RPMI7951 (cell line): ENCODE data around the gene MAP1LC3B. TPM values are rescaled to one million over a fixed set of nuclear protein-coding genes. Genes with fewer than 3 reads are reported as not detected.
"Not testable (repeated sequence)": the region's sequence is repeated elsewhere in the genome, so short reads cannot be mapped to it uniquely, and the experiment has no call there.

Experiments
- DNase-seq: peaks from one replicate; pipeline ENCODE4 v3.0.0-alpha.2; 2012; ENCODE audit warnings: low read depth
- total RNA-seq: library from RNA; depleted of rRNA; stranded (reverse); fragments of >200 nt; shearing (Covaris generic); gene quantifications from 2 replicates; pipeline ENCODE4 v1.2.3, GENCODE V29; 2014

MAP1LC3B gene
- total RNA-seq, 1 experiment from 2014 or later = 28.5 TPM

DNA sequence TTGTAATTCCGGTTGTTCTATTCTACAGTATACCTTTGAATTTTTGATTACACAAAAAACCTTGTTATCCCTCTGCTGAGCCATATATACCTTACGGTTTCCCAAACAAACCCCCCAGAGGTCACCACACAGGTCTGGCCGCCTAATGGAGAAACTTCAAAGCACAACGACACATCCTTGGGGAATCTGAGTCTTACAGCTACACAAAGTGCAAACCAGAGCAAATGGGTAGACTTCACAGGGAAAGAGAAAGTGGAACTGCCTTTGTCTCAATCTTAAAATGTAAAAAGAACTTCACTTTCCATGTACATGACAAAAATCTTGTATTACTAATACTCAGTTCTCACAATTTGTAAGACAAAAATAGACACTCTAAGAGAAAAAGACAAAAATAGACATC lies 11.3 kb upstream of the MAP1LC3B start:
- DNase-seq = peak; percentile 42

DNA sequence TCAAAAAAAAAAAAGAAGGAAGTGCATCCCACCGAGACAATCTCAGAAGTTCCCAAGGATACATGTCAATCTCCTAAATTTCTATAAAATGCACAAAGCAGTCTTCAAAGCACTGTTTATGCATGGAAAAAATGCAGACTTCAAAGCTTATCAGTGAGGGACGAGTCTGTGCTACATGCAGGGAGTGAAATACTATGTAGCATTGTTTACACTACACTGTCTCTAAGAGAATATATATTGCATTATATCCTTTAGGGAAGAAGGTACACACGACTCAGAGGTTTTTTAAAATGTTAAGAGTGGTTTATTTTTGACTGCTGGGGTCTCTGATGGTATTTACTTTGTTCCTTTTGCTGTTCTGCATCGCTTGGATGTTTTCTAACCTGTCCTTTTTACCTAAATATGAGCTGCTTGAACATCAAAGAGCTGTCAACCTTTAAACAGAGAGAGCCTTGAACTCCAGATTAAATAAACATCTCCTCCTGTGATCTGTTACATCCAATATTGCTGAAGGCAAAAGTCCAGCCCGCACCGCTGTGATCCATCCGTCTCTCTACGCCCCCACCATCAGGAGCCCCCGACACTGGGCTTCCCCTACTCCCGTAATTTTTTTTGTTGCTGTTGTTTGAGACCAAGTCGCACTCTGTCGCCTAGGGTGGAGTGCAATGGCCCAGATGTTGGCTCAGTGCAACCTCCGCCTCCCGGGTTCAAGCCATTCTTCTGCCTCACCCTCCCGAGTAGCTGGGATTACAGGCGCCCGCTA lies 9.9 kb upstream of the MAP1LC3B start:
- DNase-seq = no peak

DNA sequence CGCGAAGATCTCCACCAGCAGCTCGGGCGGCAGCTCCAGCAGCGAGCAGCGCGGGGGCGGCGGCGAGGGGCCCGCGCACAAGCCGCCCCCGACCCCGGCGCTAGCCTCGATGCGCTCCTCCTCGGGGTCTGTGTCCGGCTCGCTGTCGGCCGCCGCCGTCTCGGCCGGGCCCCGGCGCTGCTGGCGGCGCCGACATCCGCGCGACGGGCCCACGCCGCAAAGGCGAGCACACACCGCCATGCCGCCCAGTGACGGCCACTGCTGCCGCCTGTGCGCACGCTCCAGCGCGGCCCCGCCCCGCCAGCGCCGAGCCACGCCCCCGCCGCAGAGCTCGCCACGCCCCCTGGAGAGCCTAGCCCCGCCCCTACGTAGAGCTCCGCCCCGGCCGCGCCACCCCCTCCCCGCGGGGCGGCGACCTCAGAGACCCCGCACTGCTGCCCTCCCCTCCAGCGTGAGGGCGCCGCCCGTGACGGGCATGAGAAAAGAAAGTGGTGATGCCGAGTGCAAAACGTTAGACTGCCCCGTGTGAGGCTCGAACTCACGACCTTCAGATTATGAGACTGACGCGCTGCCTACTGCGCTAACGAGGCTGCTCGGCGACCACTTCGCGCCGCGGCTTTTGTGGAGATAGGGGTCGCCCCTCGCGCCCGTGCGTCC lies 8.5 kb upstream of the MAP1LC3B start, which contains the start of gene FBXO31:
FBXO31 (minus strand) TSS at position 272 of the 657 bp plus-strand sequence; CDS start at position 240, 32 bp downstream.
- peak; percentile 83 for DNase-seq

DNA sequence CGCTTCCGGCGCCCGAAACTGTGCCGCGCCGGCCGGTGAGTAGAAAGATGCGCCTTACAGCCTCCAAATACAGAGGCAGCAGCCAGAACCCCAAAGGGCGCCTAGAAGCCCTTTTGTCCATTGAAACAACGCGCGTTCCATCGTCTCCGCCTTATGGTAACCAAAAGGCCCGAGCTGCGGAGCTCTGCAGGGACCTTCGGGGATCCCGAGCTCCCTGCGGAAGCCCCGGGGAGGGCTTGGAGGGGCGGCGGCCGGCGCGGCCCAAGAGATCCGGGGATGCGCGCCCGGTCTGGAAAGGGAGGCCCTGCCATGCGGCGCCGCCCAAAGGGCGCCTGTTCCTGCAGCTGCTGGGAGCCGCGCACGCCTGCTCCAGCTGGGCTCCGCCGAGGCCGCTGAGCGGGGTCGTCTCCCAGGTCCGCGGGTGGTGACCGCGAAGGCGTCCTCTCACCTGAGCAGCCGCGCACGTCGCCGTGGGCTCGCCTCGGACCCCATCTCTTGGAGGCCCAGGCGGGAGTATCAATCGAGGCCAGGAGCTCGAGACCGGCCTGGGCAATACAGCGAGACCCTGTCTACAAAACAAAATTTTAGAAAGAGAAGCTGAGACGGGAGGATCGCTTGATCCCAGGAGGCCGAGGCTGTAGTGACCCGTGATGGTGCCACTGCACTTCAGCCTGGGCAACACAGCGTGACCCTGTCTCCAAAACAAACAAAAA lies 7.8 kb upstream of the MAP1LC3B start:
- DNase-seq = no peak

DNA sequence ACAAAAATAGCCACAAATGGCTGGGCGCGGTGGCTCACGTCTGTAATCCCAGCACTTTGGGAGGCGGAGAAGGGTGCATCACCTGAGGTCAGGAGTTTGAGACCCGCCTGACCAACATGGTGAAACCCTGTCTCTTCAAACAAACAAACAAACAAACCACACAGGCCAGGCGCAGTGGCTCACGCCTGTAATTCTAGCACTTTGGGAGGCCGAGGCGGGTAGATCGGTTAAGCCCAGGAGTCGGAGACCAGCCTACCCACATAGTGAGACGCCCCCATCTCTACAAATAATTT lies 7.3 kb upstream of the MAP1LC3B start:
- DNase-seq = not testable (repeated sequence)

DNA sequence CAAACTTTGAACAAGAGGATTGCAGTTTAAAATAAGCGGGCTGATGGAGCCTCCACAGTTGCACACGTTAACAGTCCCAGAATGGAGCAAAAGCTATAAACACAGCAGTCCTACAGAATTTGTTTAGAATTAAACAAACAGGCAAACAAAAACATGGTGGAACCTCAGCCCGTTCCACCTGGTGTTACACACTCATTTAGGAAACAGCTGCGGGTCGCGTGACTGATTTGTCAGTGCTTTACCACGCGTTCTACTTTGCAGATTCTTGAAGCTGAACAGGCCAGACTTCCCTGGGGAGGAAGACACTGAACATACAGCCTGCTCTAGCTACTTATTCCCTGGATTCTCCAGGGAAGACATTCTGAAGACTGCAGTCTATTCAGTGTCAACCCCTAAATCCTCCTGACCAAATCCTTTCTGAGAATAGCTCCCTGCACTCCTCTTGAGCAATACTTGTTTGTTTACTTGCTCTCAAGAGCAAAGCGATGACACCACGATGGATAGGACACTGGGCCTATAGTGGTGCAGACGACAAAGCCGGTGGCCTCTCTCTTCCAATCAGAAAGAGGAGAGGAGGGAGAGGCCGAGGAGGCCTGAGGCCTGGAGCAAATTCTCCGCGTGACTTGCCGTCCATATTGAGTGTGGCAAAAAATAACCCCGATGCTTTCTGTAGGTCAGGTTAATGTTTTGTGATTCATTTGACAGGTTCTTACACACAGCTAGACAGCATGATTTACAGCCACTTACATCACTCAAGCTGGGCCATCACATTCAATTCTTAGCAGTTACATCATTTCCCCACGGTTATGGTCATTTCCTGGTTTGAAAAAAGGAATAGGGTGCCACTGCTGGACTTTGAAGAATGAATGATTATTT lies 4.0 kb upstream of the MAP1LC3B start:
- DNase-seq = peak; percentile 98

DNA sequence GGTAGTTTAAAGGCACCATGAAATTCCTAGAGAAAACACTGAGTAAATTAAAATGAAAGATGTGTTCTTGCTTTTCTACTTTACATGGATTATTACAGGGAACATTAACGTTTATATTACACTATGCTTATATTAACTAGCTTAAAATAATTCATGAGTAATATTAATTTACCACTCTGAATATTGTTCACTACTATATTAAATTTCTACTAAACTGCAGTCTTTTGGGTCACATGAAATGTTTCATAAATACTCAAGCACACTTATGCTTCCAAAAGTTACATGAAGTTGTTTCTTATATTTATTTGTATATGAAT lies 3.4 kb upstream of the MAP1LC3B start:
- DNase-seq = no peak

DNA sequence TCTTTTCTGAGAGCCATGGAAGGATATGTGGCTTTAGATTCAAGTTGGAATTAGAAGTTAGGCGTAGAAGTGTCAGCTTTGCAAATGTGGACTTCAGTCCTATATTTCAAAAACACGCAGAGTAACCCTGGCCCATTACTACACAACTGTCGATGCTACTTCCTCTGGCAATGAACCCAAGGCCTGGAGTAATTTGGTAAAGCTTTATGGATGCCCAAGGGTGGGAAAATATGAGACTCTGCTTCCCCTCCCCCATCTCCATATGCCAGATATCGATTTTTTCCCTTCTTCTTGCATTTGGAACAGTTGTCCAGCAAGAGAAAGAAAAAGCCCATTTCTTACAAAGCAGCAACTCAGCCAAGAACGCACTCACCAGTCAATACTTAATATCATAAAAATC lies 2.9 kb upstream of the MAP1LC3B start:
- no peak for DNase-seq

DNA sequence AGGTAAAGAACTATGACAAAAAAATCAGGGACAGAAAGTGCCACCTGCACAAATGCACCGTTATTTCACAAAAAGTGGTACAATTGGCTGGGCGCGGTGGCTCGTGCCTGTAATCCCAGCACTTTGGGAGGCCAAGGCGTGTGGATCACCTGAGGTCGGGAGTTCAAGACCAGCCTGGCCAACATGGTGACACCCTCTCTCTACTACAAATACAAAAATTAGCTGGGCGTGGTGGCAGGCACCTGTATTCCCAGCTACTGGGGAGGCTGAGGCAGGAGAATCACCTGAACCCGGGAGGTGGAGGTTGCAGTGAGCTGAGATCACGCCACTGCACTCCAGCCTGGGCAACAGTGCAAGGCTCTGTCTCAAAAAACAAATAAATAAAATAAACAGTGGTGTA lies 2.2 kb upstream of the MAP1LC3B start:
- DNase-seq = not testable (repeated sequence)

DNA sequence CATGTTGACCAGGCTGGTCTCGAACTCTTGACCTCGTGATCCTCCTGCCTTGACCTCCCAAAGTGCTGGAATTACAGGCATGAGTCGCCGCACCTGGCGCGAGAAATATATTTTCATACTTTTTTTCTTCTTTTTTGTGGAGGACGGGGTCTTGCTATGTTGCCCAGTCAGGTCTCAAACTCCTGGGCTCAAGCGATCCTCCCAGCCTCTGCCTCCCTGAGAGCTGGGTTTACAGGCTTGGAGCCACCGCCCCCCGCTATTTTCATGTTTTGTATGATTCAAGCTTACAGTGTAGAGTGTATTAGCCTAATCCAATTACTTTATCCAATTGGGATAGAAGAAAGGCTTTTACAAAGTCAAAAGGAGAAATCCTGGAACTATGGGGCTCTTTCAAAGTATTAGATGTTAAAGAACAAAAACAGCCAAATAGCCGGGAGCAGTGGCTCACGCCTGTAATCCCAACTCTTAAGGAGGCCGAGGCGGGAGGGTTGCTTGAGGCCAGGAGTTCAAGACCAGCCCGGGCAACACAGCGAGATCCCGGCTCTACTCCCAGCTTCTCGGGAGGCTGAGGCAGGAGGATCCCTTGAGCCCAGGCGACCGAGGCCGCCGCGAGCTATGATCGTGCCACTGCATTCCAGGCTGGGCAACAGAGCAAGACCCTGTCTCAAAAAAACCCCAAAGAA lies 1.4 kb upstream of the MAP1LC3B start:
- no peak for DNase-seq

DNA sequence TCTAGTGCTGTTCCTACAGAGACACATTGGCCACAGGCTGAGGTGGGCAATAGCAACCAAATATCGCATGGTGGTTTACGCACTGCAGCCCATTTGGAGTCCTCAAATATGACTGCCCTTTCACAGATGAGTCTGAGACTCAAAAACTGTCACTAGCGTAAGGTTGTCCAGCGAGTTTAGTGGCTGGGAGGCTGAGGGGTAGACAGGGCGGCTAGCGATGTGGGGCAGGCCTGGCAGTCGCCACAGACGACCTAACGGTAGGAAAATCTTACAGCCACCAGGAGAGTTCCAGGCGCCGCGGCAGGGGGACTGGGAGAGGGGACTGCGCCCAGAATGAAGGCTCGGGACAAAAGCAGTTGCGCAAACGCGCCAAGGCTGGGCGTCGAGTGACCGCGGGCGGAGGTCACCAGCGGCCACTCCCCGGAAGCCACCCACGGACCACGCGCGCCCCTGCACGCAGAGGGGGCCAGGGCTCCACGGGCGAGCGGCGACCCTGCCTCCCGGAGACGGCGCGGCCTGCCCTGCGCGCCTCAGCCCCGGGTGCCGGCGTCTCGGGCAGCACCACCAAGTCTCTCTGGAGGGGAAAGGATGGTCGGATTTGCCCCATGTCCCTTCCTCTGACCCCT lies 699 bp upstream of the MAP1LC3B start:
- peak; percentile 38 for DNase-seq

DNA sequence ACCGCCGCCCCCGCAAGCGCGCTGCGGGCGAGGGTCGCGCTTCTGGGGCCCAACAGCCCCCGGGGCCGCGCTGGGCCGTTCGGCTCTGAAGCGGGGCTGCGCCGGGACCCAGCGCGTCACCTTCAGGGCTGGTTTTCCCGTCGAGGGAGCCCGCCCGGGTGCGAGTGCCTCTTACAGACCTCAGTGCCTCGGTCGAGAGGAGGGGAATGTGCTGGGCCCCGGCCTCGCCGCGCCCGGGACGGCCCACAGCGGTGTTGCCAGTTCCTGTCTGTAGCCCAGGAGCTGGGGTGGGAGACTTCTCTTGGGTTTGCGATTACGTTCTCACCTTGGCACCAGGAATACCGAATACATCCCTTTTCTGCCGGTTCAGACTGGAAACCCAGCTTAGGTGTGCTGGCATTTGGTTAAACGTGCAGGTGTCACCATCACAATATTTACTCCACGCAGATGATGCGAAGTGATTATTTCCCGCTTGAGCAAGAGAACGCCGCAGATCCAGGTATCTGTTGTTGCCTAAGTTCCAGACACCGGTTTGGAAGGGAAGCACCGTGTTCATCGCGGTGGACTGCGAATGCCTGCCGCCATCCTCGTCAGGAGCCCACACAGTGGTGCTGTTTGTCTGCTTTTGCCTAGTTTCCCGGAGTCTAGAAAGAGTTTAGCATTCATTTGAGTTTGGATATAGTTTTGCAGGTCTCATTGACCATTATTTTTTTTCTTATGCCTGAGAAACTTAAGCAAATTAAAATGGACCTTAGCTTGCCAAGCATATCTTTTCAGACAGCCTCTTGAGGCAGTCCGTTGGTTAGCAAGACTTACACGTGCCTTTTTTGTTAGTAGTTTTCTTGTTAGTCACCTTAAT lies 914 bp downstream of the MAP1LC3B start:
- peak; percentile 61 for DNase-seq

DNA sequence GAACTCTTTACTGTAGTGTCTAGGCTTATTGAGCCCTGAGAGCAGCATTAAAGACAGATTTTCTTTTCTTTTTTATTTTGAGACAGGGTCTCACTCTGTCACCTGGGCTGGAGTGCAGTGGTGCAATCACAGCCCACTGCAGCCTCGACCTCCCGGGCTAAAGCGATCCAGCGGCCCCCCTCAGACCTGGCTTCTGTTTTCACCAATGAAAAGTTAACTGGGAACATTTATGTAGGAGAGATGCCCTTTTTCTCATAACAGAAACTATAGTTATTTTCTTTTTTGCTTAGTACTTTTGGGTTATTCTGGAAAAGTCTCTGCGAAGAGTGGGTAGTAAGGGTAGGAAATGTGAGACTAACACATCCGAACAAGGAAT lies 1.5 kb downstream of the MAP1LC3B start:
- no peak for DNase-seq

DNA sequence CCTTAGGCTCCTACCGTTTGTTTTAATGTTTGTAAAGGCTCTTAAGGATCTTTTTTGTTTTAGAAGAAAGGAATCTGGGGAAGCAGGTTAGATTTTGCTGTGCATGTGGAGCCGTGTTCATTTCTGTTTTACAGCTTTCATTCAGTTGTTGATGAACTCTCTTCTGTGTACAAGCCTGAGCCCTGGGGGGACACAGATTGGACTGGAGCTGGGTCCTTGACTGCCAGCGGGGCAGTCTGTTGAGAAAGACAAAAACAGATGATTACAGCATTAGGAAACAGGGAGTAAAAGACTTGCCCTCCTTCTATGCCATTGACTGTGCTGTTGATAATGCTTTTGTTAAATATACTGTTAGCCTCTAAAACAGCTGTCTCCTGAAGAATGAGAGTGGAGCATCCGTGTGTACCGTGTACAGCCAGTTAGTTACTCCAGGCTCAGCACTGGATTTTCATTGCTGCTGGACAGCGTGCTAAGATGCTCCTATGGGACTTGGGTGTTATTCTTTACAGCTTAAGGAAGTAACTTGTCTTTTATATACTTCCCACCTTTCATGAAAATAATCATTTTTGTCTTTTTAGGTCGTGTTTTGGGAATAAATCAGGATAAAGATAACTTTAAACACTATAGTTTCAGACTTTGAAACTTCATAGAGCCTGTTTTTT lies 3.2 kb downstream of the MAP1LC3B start:
- no peak for DNase-seq

DNA sequence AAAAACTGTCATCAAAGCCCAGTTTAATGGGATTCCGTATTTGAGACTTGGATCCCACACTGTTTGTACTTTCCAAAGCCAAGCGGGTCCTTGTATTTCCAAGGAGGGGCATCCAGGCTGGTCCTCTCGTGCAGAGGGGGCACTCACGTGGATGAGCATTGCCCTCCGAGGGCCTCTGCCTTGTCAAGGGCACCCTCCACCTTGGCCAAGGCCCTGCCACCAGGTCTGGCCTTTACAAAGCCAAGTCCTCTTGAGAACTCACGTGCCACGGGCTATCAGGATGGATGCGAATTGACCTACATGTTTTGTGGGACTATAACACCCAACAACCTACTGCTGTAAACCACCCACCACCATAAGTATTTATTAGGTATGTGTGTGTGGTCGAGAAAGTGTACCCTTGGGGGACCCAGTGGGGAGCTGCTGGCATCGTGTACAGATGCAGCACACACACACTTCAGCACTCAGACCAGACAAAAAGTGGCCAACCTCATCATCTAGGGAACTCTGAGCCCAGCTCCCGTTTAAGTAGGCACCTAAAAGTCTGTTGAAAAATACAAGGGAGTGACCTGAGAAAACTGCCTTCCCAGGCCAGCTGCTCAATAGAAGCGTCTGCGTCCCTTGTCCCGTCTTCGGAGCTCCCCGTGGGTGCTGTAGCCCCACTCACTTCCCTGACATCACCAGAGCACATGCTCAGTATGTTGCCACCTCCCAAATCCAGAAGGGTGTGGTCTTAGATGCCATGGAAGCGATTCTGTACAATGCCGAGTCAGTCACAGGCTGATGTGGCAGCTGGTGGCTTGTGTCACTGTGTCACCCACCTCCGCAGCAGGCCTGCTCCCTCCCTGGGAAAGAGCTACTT lies 12.9 kb downstream of the MAP1LC3B start:
- DNase-seq = no peak

DNA sequence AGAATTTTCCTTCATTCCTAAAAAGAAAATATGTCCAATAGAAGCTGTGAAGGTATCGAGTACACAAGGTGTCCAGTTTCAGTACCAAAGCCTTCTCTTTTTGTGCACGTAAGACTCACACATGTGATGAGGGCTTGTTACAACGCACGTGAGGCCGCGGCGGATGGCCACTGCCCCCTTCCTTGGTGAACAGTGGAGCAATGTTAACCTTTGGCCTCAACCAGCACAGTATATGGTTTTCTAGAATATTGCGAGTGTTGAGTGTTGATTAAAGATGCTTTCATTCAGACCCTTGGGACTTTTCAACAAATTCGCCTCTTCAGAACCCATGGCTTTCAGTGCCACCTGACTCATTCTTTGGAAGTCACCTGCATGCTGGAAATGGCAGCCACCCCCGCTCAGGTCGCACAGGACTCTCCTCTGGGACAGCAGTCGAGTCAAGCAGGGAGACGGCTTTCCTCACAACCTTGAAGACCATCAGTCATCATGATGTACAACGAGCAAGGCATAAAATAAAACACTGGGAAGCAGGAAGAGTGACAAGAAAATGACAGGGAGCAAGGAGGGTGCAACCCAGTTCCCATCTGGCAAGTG lies 14.5 kb downstream of the MAP1LC3B start:
- DNase-seq = no peak

DNA sequence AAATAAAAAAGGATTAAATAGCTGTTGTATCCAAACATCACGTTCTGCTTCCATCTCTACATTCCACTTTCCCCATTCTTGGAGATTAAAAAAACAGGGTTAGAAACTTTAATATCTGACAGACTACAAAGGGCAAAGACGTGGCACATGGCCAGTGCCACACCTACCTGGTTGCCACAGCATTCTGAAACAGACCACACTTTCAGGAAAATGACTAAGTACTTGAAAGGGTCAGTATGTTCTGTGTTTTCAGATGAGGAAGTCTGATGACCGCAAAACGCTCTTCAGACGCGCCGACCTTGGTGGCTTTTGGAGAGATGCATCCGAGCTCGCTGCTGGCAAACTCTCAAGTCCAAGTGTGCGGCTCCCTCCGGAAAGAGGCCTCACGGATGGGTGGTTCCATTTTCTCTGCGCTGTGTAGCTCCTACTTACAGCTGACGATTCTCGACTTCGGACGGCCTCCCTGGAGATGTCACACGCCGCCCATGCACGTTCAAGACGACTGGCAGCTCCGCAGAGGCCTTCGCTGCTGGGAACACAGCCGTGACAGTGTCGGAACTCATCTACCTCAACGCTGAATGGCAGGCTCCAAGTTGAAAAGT lies 15.5 kb downstream of the MAP1LC3B start:
- DNase-seq = peak; percentile 94

DNA sequence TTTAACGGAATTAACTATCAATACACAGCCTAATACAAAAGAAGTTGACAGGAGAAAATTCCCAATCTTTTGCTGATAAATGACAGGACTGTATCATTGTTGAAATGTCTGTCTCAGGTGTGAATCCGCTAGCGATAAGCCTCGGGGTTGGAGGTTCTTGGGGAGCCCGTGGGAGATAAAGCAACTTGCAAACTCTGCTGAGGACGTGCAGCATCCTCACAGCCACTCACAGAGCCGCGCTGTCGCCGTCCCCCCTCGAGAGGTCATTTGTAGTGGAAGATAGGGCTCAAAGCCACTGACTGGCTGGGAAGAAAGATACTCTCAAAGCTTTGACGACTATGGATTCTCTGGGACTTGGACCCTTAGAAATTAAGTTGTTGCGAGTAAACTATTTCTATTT lies 17.0 kb downstream of the MAP1LC3B start:
- DNase-seq = no peak
